HepG2 (cell line): ENCODE data around the gene CDK2. TPM values are rescaled to one million over a fixed set of nuclear protein-coding genes. Genes with fewer than 3 reads are reported as not detected.

Source experiments
- EHMT2 ChIP-seq: fragments of 200-600 bp; sonication (generic); IDR thresholded peaks from 2 replicates; pipeline ENCODE4 v1.7.0; 2017; ENCODE audit warnings: antibody characterized with exemption, low read depth, low read length, borderline replicate concordance
- IKZF1 ChIP-seq: fragments of 450-650 bp; IDR thresholded peaks from 2 replicates; pipeline ENCODE4 v1.7.1; 2016
- KDM5B ChIP-seq: sonication (generic); formaldehyde crosslinking; IDR thresholded peaks from 2 replicates; pipeline ENCODE4 v1.4.0; 2020; ENCODE audit warnings: missing genetic modification reagents, mild to moderate bottlenecking, borderline replicate concordance
- MBNL3 ChIP-seq: fragments of 250-450 bp; sonication (Bioruptor Pico); conservative IDR thresholded peaks from 2 replicates; pipeline ENCODE4 v1.8.0; 2022; ENCODE audit warnings: mild to moderate bottlenecking, inconsistent platforms
- MIER2 ChIP-seq: IDR thresholded peaks from 2 replicates; pipeline ENCODE4 v1.6.1; 2016; ENCODE audit warnings: missing biosample characterization, missing genetic modification reagents
- MXD4 ChIP-seq: IDR thresholded peaks from 2 replicates; pipeline ENCODE4 v1.6.1; 2016; ENCODE audit warnings: mild to moderate bottlenecking, missing biosample characterization, missing genetic modification reagents
- ZBTB20 ChIP-seq: sonication (generic); formaldehyde crosslinking; IDR thresholded peaks from 2 replicates; pipeline ENCODE4 v1.8.1; 2023; ENCODE audit warnings: missing genetic modification reagents, low read depth, mild to moderate bottlenecking, borderline replicate concordance
- ZNF230 ChIP-seq: sonication (generic); formaldehyde crosslinking; IDR thresholded peaks from 2 replicates; pipeline ENCODE4 v1.4.0; 2020; ENCODE audit warnings: mild to moderate bottlenecking, missing genetic modification reagents
- ZNF274 ChIP-seq: sonication (generic); formaldehyde crosslinking; IDR thresholded peaks from 2 replicates; pipeline ENCODE4 v1.5.1; 2020; ENCODE audit warnings: mild to moderate bottlenecking, missing genetic modification reagents
- ZNF773 ChIP-seq: sonication (generic); formaldehyde crosslinking; IDR thresholded peaks from 2 replicates; pipeline ENCODE4 v1.4.0; 2020; ENCODE audit warnings: missing genetic modification reagents, borderline replicate concordance
- polyA plus RNA-seq, 8 experiments: library from polyadenylated mRNA; depleted of rRNA in 3 of 8; stranded (reverse) in 7 of 8; unstranded in 1 of 8; fragments of >200 nt; fragmentation: Illumina TruSeq in 4 of 8; extraction: Trizol in 4 of 8; gene quantifications; 2 replicates each; pipeline versions ENCODE4 v1.2.1 to v1.2.3, GENCODE V29; 2011 to 2016; ENCODE audit warnings: low read depth in 4 of 8, missing spikeins in 1 of 8, mixed read lengths in 1 of 8; ENCODE audit not compliant: insufficient read depth in 1 of 8
- total RNA-seq, 5 experiments: library from RNA; depleted of rRNA; stranded (reverse); fragments of >200 nt; fragmentation: Illumina TruSeq; extraction: Trizol; gene quantifications; 2 replicates each; pipeline ENCODE4 v1.2.3, GENCODE V29; 2016; ENCODE audit warnings: low read depth in 1 of 5
- TF ChIP-seq, protein P1 (sequence below): sonication (generic); formaldehyde crosslinking; IDR thresholded peaks from 2 replicates; pipeline ENCODE4 v1.4.0; 2020; ENCODE audit warnings: mild to moderate bottlenecking, missing genetic modification reagents
- TF ChIP-seq, protein P2 (sequence below), 2 experiments: sonication (generic) in 1 of 2; formaldehyde crosslinking in 1 of 2; IDR thresholded peaks; 2 replicates each; pipeline versions ENCODE4 v1.4.0 to v1.6.1; 2018 to 2020; ENCODE audit warnings: missing genetic modification reagents in 2 of 2, borderline replicate concordance in 1 of 2, low read depth in 1 of 2, mild to moderate bottlenecking in 1 of 2, missing biosample characterization in 1 of 2
- TF ChIP-seq, protein P3 (sequence below): sonication (generic); formaldehyde crosslinking; IDR thresholded peaks from 2 replicates; pipeline ENCODE4 v1.5.0; 2020; ENCODE audit warnings: mild to moderate bottlenecking, missing genetic modification reagents
- TF ChIP-seq, protein P4 (sequence below): sonication (generic); formaldehyde crosslinking; IDR thresholded peaks from 2 replicates; pipeline ENCODE4 v1.5.0; 2020; ENCODE audit warnings: mild to moderate bottlenecking, missing genetic modification reagents, borderline replicate concordance

CDK2 gene
- total and polyA plus RNA-seq, 2 of the 13 experiments (the other 11 are each of a cell fraction or from before 2014, with no cell fraction given), result 47.5 to 52.6 TPM

DNA sequence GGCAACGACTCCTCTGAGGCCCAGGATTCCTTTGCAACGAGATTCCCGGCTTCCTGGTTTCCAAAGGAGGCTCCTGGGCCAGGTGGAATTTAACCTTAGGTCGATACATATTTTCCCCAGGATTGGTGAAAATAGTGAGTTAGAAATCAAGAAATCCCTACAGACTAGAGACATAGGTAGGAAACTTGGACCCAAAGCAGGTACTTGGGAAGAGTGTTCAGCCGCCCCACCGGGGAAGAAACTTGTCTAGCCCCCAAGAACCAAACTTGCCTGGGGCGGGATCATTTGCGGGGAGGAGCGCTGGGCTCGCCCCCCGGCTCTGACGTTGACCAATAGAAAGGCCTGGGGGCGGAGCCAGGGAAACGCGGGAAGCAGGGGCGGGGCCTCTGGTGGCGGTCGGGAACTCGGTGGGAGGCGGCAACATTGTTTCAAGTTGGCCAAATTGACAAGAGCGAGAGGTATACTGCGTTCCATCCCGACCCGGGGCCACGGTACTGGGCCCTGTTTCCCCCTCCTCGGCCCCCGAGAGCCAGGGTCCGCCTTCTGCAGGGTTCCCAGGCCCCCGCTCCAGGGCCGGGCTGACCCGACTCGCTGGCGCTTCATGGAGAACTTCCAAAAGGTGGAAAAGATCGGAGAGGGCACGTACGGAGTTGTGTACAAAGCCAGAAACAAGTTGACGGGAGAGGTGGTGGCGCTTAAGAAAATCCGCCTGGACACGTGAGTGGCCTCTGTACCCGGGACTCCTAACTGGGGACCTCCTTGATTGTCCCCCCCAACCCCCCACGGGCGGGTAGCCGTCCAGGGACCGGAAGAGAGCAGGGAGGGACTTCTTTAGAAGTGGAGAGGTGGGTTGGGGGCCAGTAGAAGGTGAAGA is at the start of gene CDK2 (continued):
- no peak for TF ChIP-seq ZBTB20 (CRISPR knock-in tag)
- TF ChIP-seq KDM5B (CRISPR knock-in tag), result peak; percentile 54; the same call in 1 of the 2 replicates
- TF ChIP-seq MXD4, result no peak
- TF ChIP-seq, protein P1, sequence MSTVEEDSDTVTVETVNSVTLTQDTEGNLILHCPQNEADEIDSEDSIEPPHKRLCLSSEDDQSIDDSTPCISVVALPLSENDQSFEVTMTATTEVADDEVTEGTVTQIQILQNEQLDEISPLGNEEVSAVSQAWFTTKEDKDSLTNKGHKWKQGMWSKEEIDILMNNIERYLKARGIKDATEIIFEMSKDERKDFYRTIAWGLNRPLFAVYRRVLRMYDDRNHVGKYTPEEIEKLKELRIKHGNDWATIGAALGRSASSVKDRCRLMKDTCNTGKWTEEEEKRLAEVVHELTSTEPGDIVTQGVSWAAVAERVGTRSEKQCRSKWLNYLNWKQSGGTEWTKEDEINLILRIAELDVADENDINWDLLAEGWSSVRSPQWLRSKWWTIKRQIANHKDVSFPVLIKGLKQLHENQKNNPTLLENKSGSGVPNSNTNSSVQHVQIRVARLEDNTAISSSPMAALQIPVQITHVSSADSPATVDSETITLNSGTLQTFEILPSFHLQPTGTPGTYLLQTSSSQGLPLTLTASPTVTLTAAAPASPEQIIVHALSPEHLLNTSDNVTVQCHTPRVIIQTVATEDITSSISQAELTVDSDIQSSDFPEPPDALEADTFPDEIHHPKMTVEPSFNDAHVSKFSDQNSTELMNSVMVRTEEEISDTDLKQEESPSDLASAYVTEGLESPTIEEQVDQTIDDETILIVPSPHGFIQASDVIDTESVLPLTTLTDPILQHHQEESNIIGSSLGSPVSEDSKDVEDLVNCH (CRISPR knock-in tag), result no peak
- no peak for TF ChIP-seq EHMT2
- no peak for TF ChIP-seq ZNF773 (CRISPR knock-in tag)
- TF ChIP-seq, protein P2, sequence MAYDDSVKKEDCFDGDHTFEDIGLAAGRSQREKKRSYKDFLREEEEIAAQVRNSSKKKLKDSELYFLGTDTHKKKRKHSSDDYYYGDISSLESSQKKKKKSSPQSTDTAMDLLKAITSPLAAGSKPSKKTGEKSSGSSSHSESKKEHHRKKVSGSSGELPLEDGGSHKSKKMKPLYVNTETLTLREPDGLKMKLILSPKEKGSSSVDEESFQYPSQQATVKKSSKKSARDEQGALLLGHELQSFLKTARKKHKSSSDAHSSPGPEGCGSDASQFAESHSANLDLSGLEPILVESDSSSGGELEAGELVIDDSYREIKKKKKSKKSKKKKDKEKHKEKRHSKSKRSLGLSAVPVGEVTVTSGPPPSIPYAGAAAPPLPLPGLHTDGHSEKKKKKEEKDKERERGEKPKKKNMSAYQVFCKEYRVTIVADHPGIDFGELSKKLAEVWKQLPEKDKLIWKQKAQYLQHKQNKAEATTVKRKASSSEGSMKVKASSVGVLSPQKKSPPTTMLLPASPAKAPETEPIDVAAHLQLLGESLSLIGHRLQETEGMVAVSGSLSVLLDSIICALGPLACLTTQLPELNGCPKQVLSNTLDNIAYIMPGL (CRISPR knock-in tag; IDR thresholded peaks at IDR 0.05; ENCODE audit: borderline replicate concordance in 1 of 2, low read depth in 1 of 2), result peak in 1 of 2 experiments; percentile 62; a peak in 2 of 4 replicates
- TF ChIP-seq, protein P3, sequence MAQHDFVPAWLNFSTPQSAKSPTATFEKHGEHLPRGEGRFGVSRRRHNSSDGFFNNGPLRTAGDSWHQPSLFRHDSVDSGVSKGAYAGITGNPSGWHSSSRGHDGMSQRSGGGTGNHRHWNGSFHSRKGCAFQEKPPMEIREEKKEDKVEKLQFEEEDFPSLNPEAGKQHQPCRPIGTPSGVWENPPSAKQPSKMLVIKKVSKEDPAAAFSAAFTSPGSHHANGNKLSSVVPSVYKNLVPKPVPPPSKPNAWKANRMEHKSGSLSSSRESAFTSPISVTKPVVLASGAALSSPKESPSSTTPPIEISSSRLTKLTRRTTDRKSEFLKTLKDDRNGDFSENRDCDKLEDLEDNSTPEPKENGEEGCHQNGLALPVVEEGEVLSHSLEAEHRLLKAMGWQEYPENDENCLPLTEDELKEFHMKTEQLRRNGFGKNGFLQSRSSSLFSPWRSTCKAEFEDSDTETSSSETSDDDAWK (CRISPR knock-in tag), result no peak
- TF ChIP-seq MBNL3, result no peak
- TF ChIP-seq IKZF1, result no peak
- TF ChIP-seq MIER2 (CRISPR knock-in tag), result no peak
- TF ChIP-seq, protein P4, sequence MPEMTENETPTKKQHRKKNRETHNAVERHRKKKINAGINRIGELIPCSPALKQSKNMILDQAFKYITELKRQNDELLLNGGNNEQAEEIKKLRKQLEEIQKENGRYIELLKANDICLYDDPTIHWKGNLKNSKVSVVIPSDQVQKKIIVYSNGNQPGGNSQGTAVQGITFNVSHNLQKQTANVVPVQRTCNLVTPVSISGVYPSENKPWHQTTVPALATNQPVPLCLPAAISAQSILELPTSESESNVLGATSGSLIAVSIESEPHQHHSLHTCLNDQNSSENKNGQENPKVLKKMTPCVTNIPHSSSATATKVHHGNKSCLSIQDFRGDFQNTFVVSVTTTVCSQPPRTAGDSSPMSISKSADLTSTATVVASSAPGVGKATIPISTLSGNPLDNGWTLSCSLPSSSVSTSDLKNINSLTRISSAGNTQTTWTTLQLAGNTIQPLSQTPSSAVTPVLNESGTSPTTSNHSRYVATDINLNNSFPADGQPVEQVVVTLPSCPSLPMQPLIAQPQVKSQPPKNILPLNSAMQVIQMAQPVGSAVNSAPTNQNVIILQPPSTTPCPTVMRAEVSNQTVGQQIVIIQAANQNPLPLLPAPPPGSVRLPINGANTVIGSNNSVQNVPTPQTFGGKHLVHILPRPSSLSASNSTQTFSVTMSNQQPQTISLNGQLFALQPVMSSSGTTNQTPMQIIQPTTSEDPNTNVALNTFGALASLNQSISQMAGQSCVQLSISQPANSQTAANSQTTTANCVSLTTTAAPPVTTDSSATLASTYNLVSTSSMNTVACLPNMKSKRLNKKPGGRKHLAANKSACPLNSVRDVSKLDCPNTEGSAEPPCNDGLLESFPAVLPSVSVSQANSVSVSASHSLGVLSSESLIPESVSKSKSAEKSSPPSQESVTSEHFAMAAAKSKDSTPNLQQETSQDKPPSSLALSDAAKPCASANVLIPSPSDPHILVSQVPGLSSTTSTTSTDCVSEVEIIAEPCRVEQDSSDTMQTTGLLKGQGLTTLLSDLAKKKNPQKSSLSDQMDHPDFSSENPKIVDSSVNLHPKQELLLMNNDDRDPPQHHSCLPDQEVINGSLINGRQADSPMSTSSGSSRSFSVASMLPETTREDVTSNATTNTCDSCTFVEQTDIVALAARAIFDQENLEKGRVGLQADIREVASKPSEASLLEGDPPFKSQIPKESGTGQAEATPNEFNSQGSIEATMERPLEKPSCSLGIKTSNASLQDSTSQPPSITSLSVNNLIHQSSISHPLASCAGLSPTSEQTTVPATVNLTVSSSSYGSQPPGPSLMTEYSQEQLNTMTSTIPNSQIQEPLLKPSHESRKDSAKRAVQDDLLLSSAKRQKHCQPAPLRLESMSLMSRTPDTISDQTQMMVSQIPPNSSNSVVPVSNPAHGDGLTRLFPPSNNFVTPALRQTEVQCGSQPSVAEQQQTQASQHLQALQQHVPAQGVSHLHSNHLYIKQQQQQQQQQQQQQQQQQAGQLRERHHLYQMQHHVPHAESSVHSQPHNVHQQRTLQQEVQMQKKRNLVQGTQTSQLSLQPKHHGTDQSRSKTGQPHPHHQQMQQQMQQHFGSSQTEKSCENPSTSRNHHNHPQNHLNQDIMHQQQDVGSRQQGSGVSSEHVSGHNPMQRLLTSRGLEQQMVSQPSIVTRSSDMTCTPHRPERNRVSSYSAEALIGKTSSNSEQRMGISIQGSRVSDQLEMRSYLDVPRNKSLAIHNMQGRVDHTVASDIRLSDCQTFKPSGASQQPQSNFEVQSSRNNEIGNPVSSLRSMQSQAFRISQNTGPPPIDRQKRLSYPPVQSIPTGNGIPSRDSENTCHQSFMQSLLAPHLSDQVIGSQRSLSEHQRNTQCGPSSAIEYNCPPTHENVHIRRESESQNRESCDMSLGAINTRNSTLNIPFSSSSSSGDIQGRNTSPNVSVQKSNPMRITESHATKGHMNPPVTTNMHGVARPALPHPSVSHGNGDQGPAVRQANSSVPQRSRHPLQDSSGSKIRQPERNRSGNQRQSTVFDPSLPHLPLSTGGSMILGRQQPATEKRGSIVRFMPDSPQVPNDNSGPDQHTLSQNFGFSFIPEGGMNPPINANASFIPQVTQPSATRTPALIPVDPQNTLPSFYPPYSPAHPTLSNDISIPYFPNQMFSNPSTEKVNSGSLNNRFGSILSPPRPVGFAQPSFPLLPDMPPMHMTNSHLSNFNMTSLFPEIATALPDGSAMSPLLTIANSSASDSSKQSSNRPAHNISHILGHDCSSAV (CRISPR knock-in tag), result no peak
- TF ChIP-seq ZNF230, result peak; percentile 73; the same call in 1 of the 2 replicates
- TF ChIP-seq ZNF274 (CRISPR knock-in tag), result 0 out of 2 replicates have a peak, but pooled peaks have one; percentile 48
